ENCODE data around the gene PRDM15.

The PRDM15 gene

DNA sequence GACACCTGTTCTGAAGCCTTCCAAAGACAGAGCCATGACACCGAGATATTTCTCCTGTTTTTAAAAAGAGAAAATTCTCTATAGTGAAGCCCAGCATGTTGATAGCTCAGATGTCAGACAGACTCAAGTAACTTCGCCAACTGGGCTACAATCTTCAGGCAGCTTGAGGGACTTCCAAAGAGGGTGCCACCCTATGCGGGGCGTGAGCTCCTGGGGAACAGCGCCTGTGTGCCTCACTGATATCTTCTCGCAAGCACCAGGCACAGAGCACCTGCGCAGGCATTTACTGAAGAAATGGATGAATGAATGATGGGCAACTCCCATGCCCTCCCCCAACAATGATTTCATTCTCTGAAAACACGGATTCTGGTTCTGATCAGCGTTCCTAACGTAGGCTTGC lies 129.9 kb downstream of the PRDM15 start:
- no peak overlapping the region for H3K4me3 ChIP-seq
- no peaks in the 10 kb centered on the region for H3K9me3 ChIP-seq
- peaks cover 40% of the 10 kb centered on the region for H3K4me1 ChIP-seq
- TF ChIP-seq Cebpa-rat (IDR thresholded peaks at IDR 0.05): no peak
- no peak overlapping the region for H3K4me2 ChIP-seq
- no peaks in the 10 kb centered on the region for H3K27me3 ChIP-seq
- H3K36me3 ChIP-seq: no peaks in the 10 kb centered on the region
- H3K27ac ChIP-seq: no peak overlapping the region
- H3K9ac ChIP-seq: no peak overlapping the region
- no peaks in the 10 kb centered on the region for H4K20me1 ChIP-seq
